Stimulated activated CD8-positive, alpha-beta memory T cell treated with anti-CD3 and anti-CD28 coated beads, Interleukin-12 subunit alpha, Interleukin-12 subunit beta, amount 100 ng/mL, for 4 hours (primary cell): ENCODE results near the gene TMEM240.
"Not testable (repeated sequence)": the region's sequence is repeated elsewhere in the genome, so short reads cannot be mapped to it uniquely, and the experiment has no call there.

Experiments
- DNase-seq: peaks from one replicate; pipeline ENCODE4 v3.0.0-alpha.2; 2020; ENCODE audit warnings: low read depth

TMEM240 gene

GRCh38 chr1:1557688-1558087 is 17.3 kb upstream of the TMEM240 start:
- DNase-seq = not testable (repeated sequence)

- DNase-seq = not testable (repeated sequence)
Observed at GRCh38 chr1:1556961-1557360, 16.5 kb upstream of the TMEM240 start.

- DNase-seq = no peak
Observed at GRCh38 chr1:1556505-1556904, 16.1 kb upstream of the TMEM240 start.

GRCh38 chr1:1554926-1555915 is 14.8 kb upstream of the TMEM240 start:
- DNase-seq = no peak

- no peak for DNase-seq
Observed at GRCh38 chr1:1554550-1554925, 14.1 kb upstream of the TMEM240 start.

GRCh38 chr1:1553821-1554494 is 13.5 kb upstream of the TMEM240 start:
- no peak for DNase-seq

- DNase-seq = no peak
Observed at GRCh38 chr1:1552263-1552639, 11.8 kb upstream of the TMEM240 start.

GRCh38 chr1:1551524-1552262 is 11.3 kb upstream of the TMEM240 start:
- DNase-seq = no peak

- no peak for DNase-seq
Observed at GRCh38 chr1:1550591-1551432, 10.4 kb upstream of the TMEM240 start.

GRCh38 chr1:1550087-1550486 is 9.7 kb upstream of the TMEM240 start:
- DNase-seq = no peak

- no peak for DNase-seq
Observed at GRCh38 chr1:1548591-1548990, 8.2 kb upstream of the TMEM240 start.

- no peak for DNase-seq
Observed at GRCh38 chr1:1547476-1547875, 7.1 kb upstream of the TMEM240 start.

GRCh38 chr1:1547011-1547410 is 6.6 kb upstream of the TMEM240 start:
- no peak for DNase-seq

- no peak for DNase-seq
Observed at GRCh38 chr1:1545946-1546737, 5.7 kb upstream of the TMEM240 start.

GRCh38 chr1:1544544-1544943 is 4.1 kb upstream of the TMEM240 start:
- DNase-seq = no peak

GRCh38 chr1:1543706-1544099 is 3.3 kb upstream of the TMEM240 start:
- no peak for DNase-seq

- DNase-seq = no peak
Observed at GRCh38 chr1:1542766-1543705, 2.6 kb upstream of the TMEM240 start.

GRCh38 chr1:1541956-1542765 is 1.7 kb upstream of the TMEM240 start:
- DNase-seq = no peak
